ENCODE data around the gene PRSS50.
A peak's percentile ranks its signal among the peaks of the same experiment; 100 is the strongest.

PRSS50 gene

GRCh38 chr3:46668591-46668990 lies 49.1 kb downstream of the PRSS50 start:
- no peak for TF ChIP-seq CTCF (IDR thresholded peaks at IDR 0.05)
- Histone ChIP-seq H3K4me3 (no peak overlapping the region), H3K27ac (no peak overlapping the region)
- DNase-seq (ENCODE audit: low spot score) = peak; percentile 67

GRCh38 chr3:46668116-46668515 lies 49.6 kb downstream of the PRSS50 start:
- no peak for TF ChIP-seq CTCF (IDR thresholded peaks at IDR 0.05)
- no peak overlapping the region for H3K4me3 ChIP-seq
- H3K27ac ChIP-seq = no peak overlapping the region
- no peak for DNase-seq (ENCODE audit: low spot score)

- DNase-seq (ENCODE audit: low spot score) = peak; percentile 58
- TF ChIP-seq CTCF (IDR thresholded peaks at IDR 0.05) = no peak
- Histone ChIP-seq H3K4me3 (no peak overlapping the region), H3K27ac (no peak overlapping the region)
Measured at GRCh38 chr3:46667657-46668056, 50.0 kb downstream of the PRSS50 start.

GRCh38 chr3:46667061-46667621 lies 50.5 kb downstream of the PRSS50 start:
- no peak for TF ChIP-seq CTCF (IDR thresholded peaks at IDR 0.05)
- H3K4me3 ChIP-seq = no peak overlapping the region
- peak; percentile 68 for DNase-seq (ENCODE audit: low spot score)

GRCh38 chr3:46666453-46666845 lies 51.2 kb downstream of the PRSS50 start:
- DNase-seq (ENCODE audit: low spot score) = peak; percentile 64
- no peak overlapping the region for H3K27ac ChIP-seq
- H3K4me3 ChIP-seq = no peak overlapping the region
- no peak for TF ChIP-seq CTCF (IDR thresholded peaks at IDR 0.05)

More at GRCh38 chr3:46667061-46667621, 50.5 kb downstream of the PRSS50 start:
- no peak overlapping the region for H3K27ac ChIP-seq

- H3K27ac ChIP-seq = no peak overlapping the region
- no peak for TF ChIP-seq CTCF (IDR thresholded peaks at IDR 0.05)
- peak; percentile 60 for DNase-seq (ENCODE audit: low spot score)
- no peak overlapping the region for H3K4me3 ChIP-seq
Measured at GRCh38 chr3:46665763-46666452, 51.8 kb downstream of the PRSS50 start.
